MCF 10A (cell line): Measurements from ENCODE around the gene SSRP1. TPM values are rescaled to one million over a fixed set of nuclear protein-coding genes. Genes with fewer than 3 reads are reported as not detected.

ENCODE experiments used
- BruUV-seq: library from RNA; stranded (reverse); fragments of 400-500 nt; replicated peaks from 2 replicates; lab custom pipeline; 2021; lab: Mats Ljungman, UMichigan
- CTCF ChIA-PET: fragments of 300-600 bp; sonication (Branson Sonifier 250); formaldehyde crosslinking; extraction: SDS; loops from one replicate; lab custom pipeline; 2021; ENCODE audit warnings: antibody characterized with exemption, inconsistent platforms; lab: Yijun Ruan, JAX
- POLR2A ChIA-PET: fragments of 300-600, 350-650 bp; sonication (Branson Sonifier 250); formaldehyde crosslinking; extraction: SDS; loops from one replicate; lab custom pipeline; 2020; ENCODE audit warnings: antibody characterized with exemption, inconsistent platforms; lab: Yijun Ruan, JAX
- DNase-seq: peaks from one replicate; pipeline ENCODE4 v3.0.0-alpha.2; 2018; ENCODE audit not compliant: unreplicated experiment
- H3K27ac Mint-ChIP-seq: one replicate; pipeline ENCODE4 v1.8.0; 2022; ENCODE audit warnings: mild to moderate bottlenecking, low read depth, mixed read lengths; ENCODE audit not compliant: unreplicated experiment
- H3K27me3 Mint-ChIP-seq: one replicate; pipeline ENCODE4 v1.8.0; 2022; ENCODE audit warnings: mixed read lengths; ENCODE audit not compliant: insufficient read depth, unreplicated experiment
- H3K36me3 Mint-ChIP-seq: one replicate; pipeline ENCODE4 v1.8.0; 2022; ENCODE audit warnings: mild to moderate bottlenecking, moderate library complexity, mixed read lengths; ENCODE audit not compliant: insufficient read depth, unreplicated experiment
- H3K4me1 Mint-ChIP-seq: one replicate; pipeline ENCODE4 v1.8.0; 2022; ENCODE audit warnings: mixed read lengths; ENCODE audit not compliant: insufficient read depth, unreplicated experiment
- H3K4me3 Mint-ChIP-seq: one replicate; pipeline ENCODE4 v1.8.0; 2022; ENCODE audit warnings: mild to moderate bottlenecking, moderate library complexity, mixed read lengths; ENCODE audit not compliant: unreplicated experiment
- H3K9me3 Mint-ChIP-seq: one replicate; pipeline ENCODE4 v1.8.0; 2022; ENCODE audit warnings: mixed read lengths; ENCODE audit not compliant: unreplicated experiment
- intact Hi-C: fragments of 100-400 bp; cut with micrococcal nuclease; formaldehyde crosslinking; loops from 2 replicates; pipeline ENCODE4 v1.14.1; 2022
- total RNA-seq: library from RNA; stranded (reverse); gene quantifications from 2 replicates; pipeline ENCODE4 v1.2.3, GENCODE V29; 2022
- TF ChIP-seq, protein P1 (sequence below): fragments of 200-600 bp; IDR thresholded peaks from one replicate; pipeline ENCODE4 v1.8.0; 2022; ENCODE audit warnings: antibody characterized with exemption, mild to moderate bottlenecking; ENCODE audit not compliant: unreplicated experiment

Gene SSRP1
- total RNA-seq, 1 experiment from 2014 or later, result 229 TPM

DNA sequence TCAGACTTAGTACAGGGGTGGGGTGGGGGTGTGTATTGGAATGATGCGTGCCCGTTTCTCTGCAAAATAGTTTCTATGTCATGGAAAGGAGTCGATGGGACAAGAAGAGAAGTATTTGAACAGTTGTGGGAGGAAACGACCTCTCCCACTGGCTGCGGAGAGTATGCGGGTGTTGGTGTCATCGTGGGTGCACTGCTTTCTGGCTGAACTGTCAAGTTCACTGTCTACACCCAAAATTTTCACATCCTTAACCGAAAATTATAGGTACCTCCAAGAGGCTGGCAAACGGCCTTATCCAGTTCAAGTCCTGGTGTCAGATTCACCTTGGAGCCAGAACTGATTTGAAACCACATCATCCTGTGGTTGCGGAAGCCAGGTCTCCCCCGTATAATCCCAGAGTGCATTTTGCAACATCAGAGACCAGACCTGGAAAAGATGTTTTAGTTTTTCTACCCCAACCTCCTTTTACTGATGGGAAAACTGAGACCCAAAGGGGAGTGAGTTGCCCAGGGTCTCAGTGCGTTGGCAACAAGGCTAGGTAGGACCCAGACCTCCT, 497 bp upstream of the SSRP1 start:
- Mint-ChIP-seq H3K4me3 (peak overlapping the region; percentile 82), H3K4me1 (peaks cover 20% of the 10 kb centered on the region), H3K27ac (peak overlapping the region; percentile 95), H3K27me3 (no peaks in the 10 kb centered on the region), H3K36me3 (peaks cover 30% of the 10 kb centered on the region), H3K9me3 (no peaks in the 10 kb centered on the region)
- intact Hi-C loops, result no loop called here
- CTCF ChIA-PET, result interaction anchor here (0.6 to 3.2 kb wide), 5 partner anchors 10 to 1253 kb away, joined by 3 to 9 read pairs (median 3); no protein-coding TSS in a partner anchor
- BruUV-seq, result TSS peak; percentile 75
- TF ChIP-seq, protein P1, sequence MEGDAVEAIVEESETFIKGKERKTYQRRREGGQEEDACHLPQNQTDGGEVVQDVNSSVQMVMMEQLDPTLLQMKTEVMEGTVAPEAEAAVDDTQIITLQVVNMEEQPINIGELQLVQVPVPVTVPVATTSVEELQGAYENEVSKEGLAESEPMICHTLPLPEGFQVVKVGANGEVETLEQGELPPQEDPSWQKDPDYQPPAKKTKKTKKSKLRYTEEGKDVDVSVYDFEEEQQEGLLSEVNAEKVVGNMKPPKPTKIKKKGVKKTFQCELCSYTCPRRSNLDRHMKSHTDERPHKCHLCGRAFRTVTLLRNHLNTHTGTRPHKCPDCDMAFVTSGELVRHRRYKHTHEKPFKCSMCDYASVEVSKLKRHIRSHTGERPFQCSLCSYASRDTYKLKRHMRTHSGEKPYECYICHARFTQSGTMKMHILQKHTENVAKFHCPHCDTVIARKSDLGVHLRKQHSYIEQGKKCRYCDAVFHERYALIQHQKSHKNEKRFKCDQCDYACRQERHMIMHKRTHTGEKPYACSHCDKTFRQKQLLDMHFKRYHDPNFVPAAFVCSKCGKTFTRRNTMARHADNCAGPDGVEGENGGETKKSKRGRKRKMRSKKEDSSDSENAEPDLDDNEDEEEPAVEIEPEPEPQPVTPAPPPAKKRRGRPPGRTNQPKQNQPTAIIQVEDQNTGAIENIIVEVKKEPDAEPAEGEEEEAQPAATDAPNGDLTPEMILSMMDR, result no peak
- POLR2A ChIA-PET, result interaction anchor here (1.1 to 4.4 kb wide), 3 partner anchors 12 to 376 kb away, joined by 3 to 89 read pairs (median 5); partner anchors contain the start of genes MED19, TMX2 and TNKS1BP1
- DNase-seq, result no peak

DNA sequence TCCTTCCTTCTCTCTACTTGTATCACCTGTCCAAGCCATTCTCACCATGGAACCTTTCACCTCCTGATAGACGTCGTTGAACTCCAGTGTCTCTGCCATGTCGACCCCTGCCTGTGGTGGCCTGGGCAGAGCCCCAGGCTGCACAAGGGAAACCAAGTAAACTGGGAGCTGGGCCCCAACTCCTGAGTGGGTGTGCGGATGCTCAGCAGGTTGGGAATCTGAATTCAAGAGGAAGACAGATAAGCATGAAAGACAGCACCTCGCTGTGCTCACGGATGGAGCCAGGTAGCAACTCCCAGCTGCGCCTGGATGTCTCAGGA, 709 bp downstream of the SSRP1 start:
- H3K36me3 Mint-ChIP-seq, result peaks cover 42% of the 10 kb centered on the region

DNA sequence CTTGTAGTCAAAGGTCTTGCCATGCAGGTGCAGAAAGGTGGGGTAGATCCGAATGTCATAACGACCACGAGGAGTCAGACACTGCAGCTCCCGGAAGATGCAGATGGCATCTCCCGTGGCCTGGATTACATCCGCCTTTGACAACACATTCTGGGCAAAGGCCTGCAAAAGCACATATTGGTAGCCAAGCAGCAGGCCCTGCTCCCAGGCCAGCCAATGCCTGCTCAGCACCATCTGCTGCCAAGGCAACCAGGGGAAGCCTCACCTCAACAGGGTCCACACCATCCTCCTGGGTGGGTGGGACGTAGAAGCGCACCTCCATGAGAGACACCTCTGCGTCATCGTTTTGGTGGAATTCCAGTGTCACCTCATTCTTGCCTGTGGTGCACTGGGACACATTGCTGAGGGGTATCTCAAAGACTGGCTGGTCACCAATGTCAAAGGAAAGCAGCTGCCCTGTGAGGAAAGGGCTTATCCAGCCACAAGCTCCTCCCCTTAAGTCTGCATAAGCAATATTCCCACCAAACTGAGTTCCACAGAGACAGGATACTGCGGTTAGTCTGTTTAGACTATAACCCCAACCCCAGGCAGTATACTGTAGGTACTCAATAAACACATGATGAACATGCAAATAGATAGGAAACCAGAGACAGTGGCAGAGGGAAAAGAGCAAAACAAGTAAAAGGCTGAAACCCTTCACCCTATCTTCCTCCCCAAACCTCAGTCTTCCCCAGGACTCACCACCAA, 2.8 kb downstream of the SSRP1 start:
- Mint-ChIP-seq H3K4me3 (no peak overlapping the region), H3K36me3 (peaks cover 63% of the 10 kb centered on the region), H3K27me3 (no peaks in the 10 kb centered on the region), H3K4me1 (peaks cover 20% of the 10 kb centered on the region), H3K27ac (no peak overlapping the region), H3K9me3 (no peaks in the 10 kb centered on the region)
- ChIA-PET POLR2A (interaction anchor here (4.4 kb wide), 1 partner anchor 9 kb away, joined by 89 read pairs; the partner anchor contains the start of gene TNKS1BP1), CTCF (interaction anchor here (1.7 to 2.0 kb wide), 2 partner anchors 123 to 491 kb away, joined by 3 to 7 read pairs; no protein-coding TSS in a partner anchor)
- BruUV-seq, result TSS peak; percentile 64
- TF ChIP-seq, protein P1, result no peak
- DNase-seq, result no peak
- intact Hi-C loops, result no loop called here

More for the DNA sequence above, 709 bp downstream of the SSRP1 start:
- peaks cover 20% of the 10 kb centered on the region for H3K4me1 Mint-ChIP-seq
- no TSS peak for BruUV-seq
- peak overlapping the region; percentile 95 for H3K27ac Mint-ChIP-seq
- H3K4me3 Mint-ChIP-seq, result peak overlapping the region; percentile 82
- no peaks in the 10 kb centered on the region for H3K9me3 Mint-ChIP-seq
- ChIA-PET POLR2A (interaction anchor here (0.9 to 4.4 kb wide), 8 partner anchors 11 to 332 kb away, joined by 3 to 89 read pairs (median 4); partner anchors contain the start of gene TNKS1BP1), CTCF (interaction anchor here (0.6 to 1.1 kb wide), 9 partner anchors 8 to 305 kb away, joined by 3 to 5 read pairs (median 3); no protein-coding TSS in a partner anchor)
- TF ChIP-seq, protein P1, result no peak
- intact Hi-C loops, result no loop called here
- H3K27me3 Mint-ChIP-seq, result no peaks in the 10 kb centered on the region
- no peak for DNase-seq

DNA sequence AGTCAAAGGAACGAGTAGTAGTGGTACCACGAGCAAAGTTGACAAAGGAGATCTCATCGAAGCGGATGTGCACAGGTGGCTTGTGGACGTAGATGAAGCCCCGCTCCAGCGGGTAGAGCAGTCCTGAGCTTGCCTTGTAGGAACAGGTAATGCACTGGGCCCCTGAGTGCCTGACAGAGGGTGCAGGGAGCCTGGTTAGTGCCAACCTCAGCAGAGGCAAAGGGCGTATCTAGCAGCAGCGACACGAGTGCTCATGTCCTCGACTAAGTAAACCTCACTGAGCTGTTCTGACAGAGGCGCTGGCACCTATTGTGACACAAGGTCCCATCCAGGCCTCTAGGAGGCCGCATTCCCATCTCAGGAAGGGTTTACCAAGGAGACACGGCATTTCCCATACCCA, 4.0 kb downstream of the SSRP1 start:
- ChIA-PET POLR2A (interaction anchor here (1.0 kb wide), 1 partner anchor 24 kb away, joined by 3 read pairs; no protein-coding TSS in a partner anchor), CTCF (interaction anchor here (1.3 to 1.4 kb wide), 3 partner anchors 126 to 469 kb away, joined by 3 to 6 read pairs (median 4); no protein-coding TSS in a partner anchor)
- Mint-ChIP-seq H3K4me1 (peaks cover 29% of the 10 kb centered on the region), H3K4me3 (no peak overlapping the region), H3K27ac (no peak overlapping the region), H3K9me3 (no peaks in the 10 kb centered on the region), H3K27me3 (no peaks in the 10 kb centered on the region), H3K36me3 (peaks cover 75% of the 10 kb centered on the region)
- TF ChIP-seq, protein P1, result no peak
- no peak for DNase-seq
- no TSS peak for BruUV-seq
- intact Hi-C loops, result no loop called here
